ENCODE measurements around the gene NCKAP1. TPM values are rescaled to one million over a fixed set of nuclear protein-coding genes. Genes with fewer than 3 reads are reported as not detected.
"Not testable (repeated sequence)": the region's sequence is repeated elsewhere in the genome, so short reads cannot be mapped to it uniquely, and the experiment has no call there.

Gene NCKAP1
- total RNA-seq, 1 donor from 2014 or later = 111 TPM

GRCh38 chr2:182895798-182896197 lies 142.5 kb downstream of the NCKAP1 start:
- peaks cover 2% of the 10 kb centered on the region for H3K36me3 Mint-ChIP-seq (ENCODE audit: insufficient read depth)
- no peaks in the 10 kb centered on the region for H3K27me3 Mint-ChIP-seq
- no peak for TF ChIP-seq CTCF (IDR thresholded peaks at IDR 0.05; ENCODE audit: unreplicated experiment)
- H3K4me1 Mint-ChIP-seq (ENCODE audit: low read depth) = peaks cover 20% of the 10 kb centered on the region
- no peak overlapping the region for H3K27ac Mint-ChIP-seq
- DNase-seq (ENCODE audit: low spot score, unreplicated experiment) = no peak
- H3K4me3 Mint-ChIP-seq (ENCODE audit: low read depth) = no peak overlapping the region
- peaks cover 2% of the 10 kb centered on the region for H3K9me3 Mint-ChIP-seq (ENCODE audit: low read depth)

GRCh38 chr2:182895169-182895568 lies 143.1 kb downstream of the NCKAP1 start:
- TF ChIP-seq CTCF (IDR thresholded peaks at IDR 0.05; ENCODE audit: unreplicated experiment) = no peak
- Mint-ChIP-seq H3K9me3 (ENCODE audit: low read depth) (peaks cover 2% of the 10 kb centered on the region), H3K4me1 (ENCODE audit: low read depth) (peaks cover 24% of the 10 kb centered on the region), H3K27ac (no peak overlapping the region), H3K36me3 (ENCODE audit: insufficient read depth) (peaks cover 2% of the 10 kb centered on the region), H3K4me3 (ENCODE audit: low read depth) (no peak overlapping the region), H3K27me3 (no peaks in the 10 kb centered on the region)
- DNase-seq (ENCODE audit: low spot score, unreplicated experiment) = no peak

- H3K27ac Mint-ChIP-seq = no peak overlapping the region
- peaks cover 23% of the 10 kb centered on the region for H3K4me1 Mint-ChIP-seq (ENCODE audit: low read depth)
- peaks cover 2% of the 10 kb centered on the region for H3K36me3 Mint-ChIP-seq (ENCODE audit: insufficient read depth)
- H3K9me3 Mint-ChIP-seq (ENCODE audit: low read depth) = peaks cover 2% of the 10 kb centered on the region
- H3K4me3 Mint-ChIP-seq (ENCODE audit: low read depth) = no peak overlapping the region
- TF ChIP-seq CTCF (IDR thresholded peaks at IDR 0.05; ENCODE audit: unreplicated experiment) = no peak
- H3K27me3 Mint-ChIP-seq = no peaks in the 10 kb centered on the region
- no peak for DNase-seq (ENCODE audit: low spot score, unreplicated experiment)
These were observed 144.1 kb downstream of the NCKAP1 start for GRCh38 chr2:182894174-182894573.

- Mint-ChIP-seq H3K27ac (no peak overlapping the region), H3K4me1 (ENCODE audit: low read depth) (peaks cover 23% of the 10 kb centered on the region), H3K9me3 (ENCODE audit: low read depth) (peaks cover 2% of the 10 kb centered on the region), H3K36me3 (ENCODE audit: insufficient read depth) (peaks cover 2% of the 10 kb centered on the region), H3K4me3 (ENCODE audit: low read depth) (no peak overlapping the region), H3K27me3 (no peaks in the 10 kb centered on the region)
- TF ChIP-seq CTCF (IDR thresholded peaks at IDR 0.05; ENCODE audit: unreplicated experiment) = no peak
- DNase-seq (ENCODE audit: low spot score, unreplicated experiment) = no peak
These were observed 144.6 kb downstream of the NCKAP1 start for GRCh38 chr2:182893666-182894065.

- not testable (repeated sequence) for H3K4me3 Mint-ChIP-seq (ENCODE audit: low read depth); H3K27me3 Mint-ChIP-seq
These were observed 145.2 kb downstream of the NCKAP1 start for GRCh38 chr2:182893035-182893434.

GRCh38 chr2:182891611-182892010 lies 146.6 kb downstream of the NCKAP1 start:
- H3K9me3 Mint-ChIP-seq (ENCODE audit: low read depth) = peaks cover 2% of the 10 kb centered on the region
- no peak for DNase-seq (ENCODE audit: low spot score, unreplicated experiment)
- no peak overlapping the region for H3K4me3 Mint-ChIP-seq (ENCODE audit: low read depth)
- H3K27ac Mint-ChIP-seq = peak overlapping the region; percentile 50
- H3K27me3 Mint-ChIP-seq = no peaks in the 10 kb centered on the region
- H3K4me1 Mint-ChIP-seq (ENCODE audit: low read depth) = peaks cover 23% of the 10 kb centered on the region
- no peak for TF ChIP-seq CTCF (IDR thresholded peaks at IDR 0.05; ENCODE audit: unreplicated experiment)
- H3K36me3 Mint-ChIP-seq (ENCODE audit: insufficient read depth) = peaks cover 2% of the 10 kb centered on the region

More at GRCh38 chr2:182893035-182893434, 145.2 kb downstream of the NCKAP1 start:
- not testable (repeated sequence) for H3K9me3 Mint-ChIP-seq (ENCODE audit: low read depth); H3K27ac Mint-ChIP-seq; DNase-seq (ENCODE audit: low spot score, unreplicated experiment); H3K36me3 Mint-ChIP-seq (ENCODE audit: insufficient read depth)
- peaks cover 23% of the 10 kb centered on the region for H3K4me1 Mint-ChIP-seq (ENCODE audit: low read depth)

Data from progenitor cell of endocrine pancreas (in vitro differentiated cells).